HEK293T (cell line): Measurements from ENCODE around the gene NT5DC4.

Source experiments
- ARNT ChIP-seq: fragments of 450-650 bp; IDR thresholded peaks from 2 replicates; pipeline ENCODE4 v1.6.1; 2017; ENCODE audit warnings: mild to moderate bottlenecking
- ELF4 ChIP-seq: fragments of 450-650 bp; IDR thresholded peaks from 2 replicates; pipeline ENCODE4 v1.6.1; 2017; ENCODE audit warnings: antibody characterized with exemption
- ZNF384 ChIP-seq: fragments of 450-650 bp; IDR thresholded peaks from 2 replicates; pipeline ENCODE4 v1.6.1; 2016

- TF ChIP-seq ARNT (no peak), ELF4 (no peak), ZNF384 (no peak)
Measured at GRCh38 chr2:112680666-112681101, 40.1 kb upstream of the NT5DC4 start.
